Umbilical cord (tissue), 2 donors: ENCODE results near the gene BABAM2. TPM values are rescaled to one million over a fixed set of nuclear protein-coding genes. Genes with fewer than 3 reads are reported as not detected.
"Not testable (repeated sequence)": the region's sequence is repeated elsewhere in the genome, so short reads cannot be mapped to it uniquely, and the experiment has no call there.

ENCODE experiments used
- DNase-seq: peaks from one replicate; pipeline ENCODE4 v3.0.0-alpha.2; 2015; ENCODE audit warnings: low spot score
- total RNA-seq: library from RNA; depleted of rRNA; stranded (reverse); fragments of >200 nt; gene quantifications from one replicate; pipeline ENCODE4 v1.2.3, GENCODE V29; 2014; ENCODE audit warnings: low replicate concordance; ENCODE audit not compliant: insufficient read depth

The BABAM2 gene
- total RNA-seq, 1 donor from 2014 or later, result 38.5 TPM

DNA sequence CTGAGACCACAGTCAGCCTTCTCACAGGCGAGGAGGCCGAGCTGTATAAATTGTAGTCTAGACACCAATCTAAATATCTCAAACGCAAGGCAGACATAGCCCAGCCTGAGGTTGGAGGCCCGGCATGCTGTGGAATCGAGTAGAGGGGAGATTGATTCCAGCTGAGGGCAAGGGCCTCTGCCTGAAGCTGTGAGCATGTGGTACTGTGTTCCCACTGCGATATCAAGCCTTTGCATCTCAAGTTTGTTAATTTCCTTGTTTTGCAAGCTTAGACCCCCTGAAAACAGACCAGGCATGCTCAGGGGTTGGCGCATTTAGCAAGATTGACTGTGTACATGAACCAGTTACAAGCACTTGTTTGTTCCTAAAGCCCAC, 437.0 kb downstream of the BABAM2 start:
- DNase-seq, result no peak

DNA sequence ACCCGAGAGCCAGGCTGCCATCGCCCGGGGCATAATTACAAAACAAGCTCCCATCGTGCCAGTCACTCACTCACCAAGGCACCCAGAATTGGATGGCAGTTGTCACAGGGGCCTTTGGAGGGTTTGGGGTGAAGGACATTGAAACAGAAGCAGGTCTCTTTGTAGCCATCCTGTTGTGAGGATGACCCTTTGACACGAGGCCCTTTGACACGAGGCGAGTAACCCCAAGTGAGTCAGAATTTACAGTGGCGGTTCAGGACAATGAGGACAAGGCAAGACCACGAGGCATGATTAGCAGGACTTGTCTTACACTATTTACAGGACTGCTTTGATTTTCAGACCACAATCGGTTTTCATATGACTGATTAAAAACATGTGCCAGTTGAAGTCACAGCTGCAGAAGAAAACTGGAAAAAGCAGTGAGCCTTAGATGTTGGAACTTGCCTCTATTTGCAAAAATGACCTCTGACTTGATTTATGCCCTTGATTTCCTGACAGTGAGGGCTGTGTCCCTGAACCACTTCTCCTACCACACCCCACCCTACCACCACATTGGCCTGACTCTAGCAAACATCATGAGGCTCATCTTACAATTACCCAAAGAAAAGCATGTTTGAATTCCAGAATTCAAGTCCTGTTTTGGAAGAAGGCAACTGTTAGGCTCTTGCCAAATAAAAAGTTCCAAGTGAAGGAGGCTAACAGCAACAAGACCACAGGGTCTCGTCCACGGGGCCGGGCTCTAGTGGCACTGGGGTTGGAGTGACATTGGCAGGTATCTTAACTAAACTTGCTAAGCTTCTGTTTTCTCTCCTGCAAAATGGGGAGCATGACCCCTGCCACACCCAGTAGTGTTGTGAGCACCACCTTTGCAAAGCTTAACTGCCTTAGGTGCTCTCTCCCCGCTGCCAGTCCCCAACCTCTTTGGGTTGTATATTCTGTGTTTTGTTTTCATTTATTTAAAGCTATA, 437.7 kb downstream of the BABAM2 start:
- no peak for DNase-seq

DNA sequence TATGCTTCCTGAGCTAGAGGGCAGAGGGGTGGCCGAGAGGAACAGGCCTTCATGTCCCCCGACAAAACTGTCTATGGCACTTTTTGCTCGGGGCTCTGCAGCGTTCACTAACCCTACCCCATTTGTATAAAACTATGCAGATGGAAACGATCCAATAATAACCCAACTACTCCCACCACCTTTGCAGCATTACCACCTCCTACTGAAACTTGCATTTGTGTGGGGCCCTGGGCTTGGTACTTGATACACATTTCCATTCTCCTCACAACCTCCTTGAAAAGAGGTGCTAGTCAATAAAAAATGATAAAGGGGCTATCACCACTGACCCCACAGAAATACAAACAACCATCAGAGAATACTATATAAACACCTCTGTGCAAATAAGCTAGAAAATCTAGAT, 438.7 kb downstream of the BABAM2 start:
- no peak for DNase-seq

DNA sequence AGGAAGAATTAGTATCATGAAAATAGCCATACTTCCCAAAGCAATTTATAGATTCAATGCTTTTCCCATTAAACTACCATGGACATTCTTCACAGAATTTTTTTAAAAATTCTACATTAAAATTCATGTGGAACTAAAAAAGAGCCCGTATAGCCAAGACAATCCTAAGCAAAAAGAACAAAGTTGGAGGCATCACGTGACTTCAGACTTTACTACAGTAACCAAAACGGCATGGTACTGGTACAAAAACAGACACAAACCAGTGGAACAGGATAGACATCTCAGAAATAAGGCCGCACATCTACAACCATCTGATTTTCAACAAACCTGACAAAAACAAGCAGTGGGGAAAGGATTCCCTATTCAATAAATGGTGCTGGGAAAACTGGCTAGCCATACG, 440.2 kb downstream of the BABAM2 start:
- not testable (repeated sequence) for DNase-seq

DNA sequence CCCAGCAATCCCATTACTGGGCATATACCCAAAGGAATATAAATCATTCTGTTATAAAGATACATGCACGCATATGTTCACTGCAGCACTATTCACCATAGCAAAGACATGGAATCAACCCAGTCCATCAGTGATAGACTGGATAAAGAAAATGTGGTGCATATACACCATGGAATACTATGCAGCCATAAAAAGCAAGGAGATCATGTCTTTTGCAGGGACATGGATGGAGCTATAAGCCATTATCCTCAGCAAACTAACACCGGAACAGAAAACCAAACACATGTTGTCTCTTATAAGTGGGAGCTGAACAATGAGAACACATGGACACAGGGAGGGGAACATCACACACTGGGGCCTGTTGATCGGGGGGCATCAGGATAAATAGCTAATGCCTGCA, 441.3 kb downstream of the BABAM2 start:
- not testable (repeated sequence) for DNase-seq

DNA sequence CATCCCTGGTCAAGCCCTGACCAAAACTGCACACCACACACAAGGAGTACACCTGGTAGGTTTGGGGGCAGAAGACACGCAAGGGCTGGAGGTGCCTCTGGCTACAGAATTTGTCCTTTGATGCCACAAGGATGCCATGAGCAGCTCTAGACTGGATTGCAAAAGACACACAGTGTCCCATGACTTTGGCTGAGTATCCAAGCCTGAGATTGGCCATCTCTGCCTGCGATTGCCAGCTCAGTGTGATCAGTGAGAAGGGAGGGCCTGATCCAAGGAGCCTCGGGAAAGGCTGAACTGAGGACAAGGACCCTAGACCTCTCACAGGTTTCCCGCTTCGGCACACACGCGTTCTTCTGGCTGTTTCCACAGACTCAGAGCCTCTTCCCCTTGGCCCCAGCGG, 442.2 kb downstream of the BABAM2 start:
- DNase-seq, result no peak

DNA sequence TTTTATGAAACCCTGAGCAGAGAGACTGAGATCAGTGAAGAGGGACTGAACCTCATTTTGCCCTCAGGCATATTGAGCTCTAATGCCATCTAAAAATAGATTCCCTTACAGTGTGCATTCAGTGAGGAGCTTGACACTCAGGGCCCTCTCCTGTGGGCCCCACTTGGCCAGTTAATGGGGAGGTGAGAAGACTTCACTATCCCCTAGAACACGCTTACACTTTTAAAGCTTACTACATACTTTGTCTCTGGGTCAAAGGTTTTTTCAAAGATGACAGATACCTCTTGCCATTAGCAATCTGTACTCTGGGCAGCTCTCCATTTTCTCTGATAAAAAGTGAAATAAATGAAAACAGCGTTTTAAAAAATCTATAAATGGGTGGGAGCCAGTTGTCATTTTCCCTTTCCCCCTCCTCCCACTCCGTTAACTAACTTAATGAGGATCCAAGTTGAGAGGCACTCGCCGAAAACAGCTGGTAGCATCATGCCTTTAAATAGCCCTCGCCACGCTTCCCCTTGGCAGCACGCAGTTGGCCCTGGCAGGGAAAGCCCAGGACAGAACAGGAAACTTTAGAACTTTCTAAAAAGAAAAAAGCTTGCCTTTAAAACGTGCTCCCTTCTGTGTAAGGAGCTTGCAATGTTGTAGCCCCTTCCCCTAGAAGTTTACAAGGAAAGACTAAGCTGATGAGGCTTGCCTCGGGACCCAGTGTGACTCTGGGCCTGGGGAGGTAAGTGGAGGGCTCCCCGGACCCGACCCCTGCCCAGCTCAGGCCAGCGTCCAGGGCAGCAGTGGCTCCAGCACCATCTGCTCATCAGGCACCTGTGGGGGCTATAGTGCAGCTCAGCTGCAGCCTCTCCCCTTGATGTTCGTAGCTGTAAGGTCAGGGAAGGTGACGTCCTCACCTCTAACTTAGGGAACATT, 443.3 kb downstream of the BABAM2 start:
- DNase-seq, result no peak

DNA sequence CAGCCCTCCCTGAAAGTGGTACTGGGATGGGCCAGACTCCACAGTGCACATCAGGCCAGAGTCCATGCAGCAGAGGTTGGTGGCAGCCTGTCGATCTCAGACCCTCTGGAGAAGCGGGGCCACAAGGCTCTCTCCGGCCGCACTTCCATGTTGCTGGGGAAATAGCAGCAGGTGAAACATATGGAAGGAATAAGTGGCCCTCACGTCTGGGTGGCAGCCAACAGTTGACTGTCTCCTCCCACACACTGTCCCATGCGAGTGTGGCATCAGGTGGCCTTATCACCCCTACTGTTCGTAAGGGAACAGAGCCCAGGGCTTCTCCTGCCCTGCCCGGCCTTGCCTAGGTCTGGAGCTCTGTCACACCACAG, 444.0 kb downstream of the BABAM2 start:
- no peak for DNase-seq

DNA sequence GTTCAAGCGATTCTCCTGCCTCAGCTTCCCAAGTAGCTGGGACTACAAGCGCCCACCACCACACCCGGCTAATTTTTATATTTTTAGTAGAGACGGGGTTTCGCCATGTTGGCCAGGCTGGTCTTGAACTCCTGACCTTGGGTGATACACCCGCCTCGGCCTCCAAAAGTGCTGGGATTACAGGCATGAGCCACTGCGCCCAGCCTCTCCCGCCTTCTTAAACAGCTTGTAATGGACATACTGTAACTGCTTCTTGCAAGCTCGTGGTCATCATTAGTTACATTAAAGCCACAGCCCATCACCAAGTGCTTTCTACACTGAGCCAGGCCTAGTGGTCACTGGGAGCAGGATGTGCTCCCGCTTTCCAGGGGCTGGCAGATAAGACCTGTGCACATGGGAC, 444.7 kb downstream of the BABAM2 start:
- DNase-seq, result not testable (repeated sequence)

DNA sequence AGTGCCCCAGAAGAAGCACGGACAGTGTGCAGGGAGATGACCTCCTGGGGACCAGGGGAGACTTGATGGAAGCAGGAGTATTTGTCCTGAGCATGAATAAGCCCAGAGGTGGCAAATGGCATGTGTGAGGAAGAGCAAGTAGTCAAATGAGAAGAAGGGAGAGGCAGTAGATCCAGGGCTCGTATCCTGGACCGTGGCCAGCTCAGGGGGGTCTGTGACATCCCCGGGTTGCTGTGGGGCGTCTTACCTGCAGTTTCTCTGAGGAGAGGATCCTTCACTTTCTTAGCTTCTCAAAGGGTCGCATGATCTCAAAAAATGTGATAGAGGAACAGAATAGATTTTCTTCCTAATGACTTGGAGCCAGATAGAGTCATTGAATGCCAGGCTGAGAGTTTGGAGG, 445.1 kb downstream of the BABAM2 start:
- no peak for DNase-seq

DNA sequence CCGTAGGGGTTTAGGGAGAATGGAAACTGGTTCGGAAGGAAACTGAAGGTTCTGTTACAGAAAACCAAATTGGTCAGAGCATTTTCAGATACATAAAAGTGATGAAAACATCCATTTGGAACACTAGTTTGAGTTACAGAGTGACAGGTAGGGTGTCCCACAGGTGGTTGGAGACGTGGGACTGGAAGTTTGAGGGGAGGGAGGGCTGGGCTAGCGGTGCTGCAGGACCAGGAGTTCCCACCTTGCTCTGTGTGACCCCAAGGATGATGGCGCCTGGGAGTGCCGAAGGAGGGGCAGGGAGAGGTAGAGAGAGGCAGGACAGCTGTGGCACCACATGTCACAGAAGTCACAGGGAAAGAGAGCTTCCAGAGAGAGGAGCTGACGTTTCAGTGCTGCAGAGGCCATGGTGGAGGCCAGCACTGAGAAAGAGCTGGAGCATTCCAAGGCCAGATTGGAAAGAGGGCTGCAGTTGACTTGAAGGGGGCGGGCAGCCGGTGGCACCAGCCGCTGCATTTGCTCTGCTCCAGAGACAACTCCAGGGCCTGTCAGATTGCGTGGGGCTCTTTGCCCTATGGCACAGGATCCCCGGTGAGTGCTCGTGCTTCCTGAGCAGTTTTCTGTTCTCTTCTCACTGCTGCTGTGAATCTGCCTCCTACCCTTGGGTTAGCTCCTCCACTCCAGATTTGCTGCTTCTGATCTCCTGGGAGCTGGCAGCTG, 445.9 kb downstream of the BABAM2 start:
- no peak for DNase-seq

DNA sequence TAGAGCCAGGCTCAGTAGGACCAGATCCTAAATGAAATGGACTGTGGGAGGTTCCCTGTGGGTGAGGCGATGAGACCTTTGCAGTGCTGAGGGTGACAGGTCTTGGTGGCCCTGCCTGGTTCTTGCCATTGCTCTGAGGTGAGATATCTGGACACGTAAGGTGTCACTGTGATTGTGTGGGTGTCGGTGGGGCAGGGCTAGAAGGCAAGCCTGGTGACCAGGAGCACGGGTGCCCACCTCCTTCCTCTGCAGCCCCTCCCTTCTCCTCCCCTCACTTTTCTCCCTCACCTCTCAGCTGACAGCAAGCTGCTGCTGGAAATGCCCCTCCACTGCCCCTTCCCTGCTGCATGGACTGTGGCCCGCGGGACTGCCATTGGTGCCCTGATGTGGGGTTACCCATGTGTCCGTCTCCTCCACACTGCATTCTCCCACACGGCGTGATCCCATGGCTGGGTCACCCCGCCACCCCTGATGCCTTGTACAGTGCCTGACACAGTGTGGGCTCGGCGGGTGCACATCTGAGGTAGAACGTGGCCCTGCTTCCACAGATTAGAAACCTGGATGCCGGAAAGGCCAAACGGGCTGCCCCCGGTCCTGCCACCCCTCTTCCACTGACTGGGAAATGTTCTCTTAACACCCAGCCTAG, 446.6 kb downstream of the BABAM2 start:
- DNase-seq, result no peak

DNA sequence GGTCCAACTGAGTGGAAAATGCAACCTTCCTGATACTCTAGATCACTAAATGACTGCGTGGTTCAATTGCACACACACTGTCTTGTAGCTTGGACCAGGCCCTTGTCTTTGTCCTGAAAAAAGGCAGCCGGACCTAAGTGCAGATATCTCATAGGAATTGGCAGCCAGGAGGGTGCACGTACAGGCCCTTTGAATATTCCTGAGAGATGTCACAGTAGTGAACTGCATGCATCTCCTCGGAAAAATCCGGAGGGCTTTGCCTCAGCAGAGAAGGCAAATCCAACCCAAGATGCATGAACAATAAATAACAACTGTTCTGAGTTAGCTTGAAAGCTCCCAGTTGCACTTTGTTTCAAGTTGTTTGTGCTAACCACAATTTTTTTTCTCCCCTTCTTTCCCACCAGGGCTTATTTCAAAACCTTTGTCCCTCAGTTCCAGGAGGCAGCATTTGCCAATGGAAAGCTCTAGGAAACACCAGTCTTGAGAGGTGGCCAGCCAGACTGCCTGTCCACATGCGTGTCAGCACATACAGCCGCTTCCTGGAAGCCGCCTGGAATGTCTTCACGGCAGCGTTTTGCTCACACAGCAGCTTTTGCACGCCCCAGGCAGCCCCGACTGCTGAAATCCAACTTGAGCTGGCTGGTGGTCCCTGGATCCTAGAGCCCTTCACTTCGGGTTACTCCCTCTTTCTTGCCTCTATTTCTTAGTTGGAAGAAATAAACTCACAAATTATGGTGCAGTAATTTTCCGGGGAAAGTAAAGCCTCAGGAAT, 447.7 kb downstream of the BABAM2 start:
- DNase-seq, result peak; percentile 95

DNA sequence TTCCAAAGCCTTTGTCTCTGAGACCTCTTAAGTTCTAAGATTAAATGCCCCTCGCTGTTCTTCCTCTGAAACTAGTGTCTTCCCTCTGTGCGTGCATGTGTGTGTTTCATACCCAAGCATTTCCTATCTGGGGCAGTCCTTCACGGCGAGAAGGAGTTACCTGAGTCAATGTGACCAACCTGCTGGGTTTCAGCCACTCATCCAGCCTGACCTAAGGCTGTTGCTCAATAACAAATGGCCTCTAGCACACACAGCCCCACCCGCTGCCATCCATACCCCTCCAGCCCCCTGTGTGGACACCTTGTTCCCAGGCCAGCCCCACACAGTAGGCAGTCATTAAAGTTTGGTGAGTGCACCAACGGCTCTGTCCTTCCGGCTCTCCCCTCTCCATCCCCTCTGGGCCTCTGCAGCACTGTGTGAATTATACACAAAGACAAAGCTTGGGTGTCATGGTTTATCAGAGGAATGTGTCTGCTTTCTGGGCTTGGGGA, 448.3 kb downstream of the BABAM2 start:
- DNase-seq, result no peak

DNA sequence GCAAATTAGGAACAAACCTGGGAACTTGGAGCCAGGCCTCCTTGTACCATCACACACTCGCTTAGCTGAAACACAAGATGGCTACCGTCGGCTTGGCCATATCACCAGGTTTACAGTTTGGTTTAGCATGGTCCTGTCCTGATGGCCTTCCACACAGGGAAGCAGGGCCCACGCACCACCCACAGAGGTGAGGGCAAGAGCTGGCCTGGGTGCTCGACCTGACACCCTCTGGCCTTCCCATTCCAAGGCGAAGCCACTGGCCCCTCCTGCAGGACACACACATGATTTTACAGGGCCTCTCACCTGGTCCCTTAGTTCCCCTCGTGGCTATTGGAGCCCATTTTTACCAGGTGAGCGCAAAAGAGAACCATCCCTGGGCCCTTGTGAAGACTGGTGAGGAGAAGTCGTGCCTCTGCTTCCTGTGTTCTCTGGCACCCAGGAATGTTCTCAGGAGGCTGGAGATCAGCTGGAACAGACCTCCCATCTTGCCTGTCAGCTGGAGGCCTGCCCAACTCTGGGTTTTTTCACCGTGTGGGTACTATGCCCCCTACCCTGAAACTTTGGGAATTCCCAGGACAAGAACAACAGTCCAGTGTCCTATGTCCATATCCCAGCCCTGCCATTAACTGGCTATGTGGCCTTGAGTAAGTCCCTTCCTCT, 449.1 kb downstream of the BABAM2 start:
- DNase-seq, result no peak

DNA sequence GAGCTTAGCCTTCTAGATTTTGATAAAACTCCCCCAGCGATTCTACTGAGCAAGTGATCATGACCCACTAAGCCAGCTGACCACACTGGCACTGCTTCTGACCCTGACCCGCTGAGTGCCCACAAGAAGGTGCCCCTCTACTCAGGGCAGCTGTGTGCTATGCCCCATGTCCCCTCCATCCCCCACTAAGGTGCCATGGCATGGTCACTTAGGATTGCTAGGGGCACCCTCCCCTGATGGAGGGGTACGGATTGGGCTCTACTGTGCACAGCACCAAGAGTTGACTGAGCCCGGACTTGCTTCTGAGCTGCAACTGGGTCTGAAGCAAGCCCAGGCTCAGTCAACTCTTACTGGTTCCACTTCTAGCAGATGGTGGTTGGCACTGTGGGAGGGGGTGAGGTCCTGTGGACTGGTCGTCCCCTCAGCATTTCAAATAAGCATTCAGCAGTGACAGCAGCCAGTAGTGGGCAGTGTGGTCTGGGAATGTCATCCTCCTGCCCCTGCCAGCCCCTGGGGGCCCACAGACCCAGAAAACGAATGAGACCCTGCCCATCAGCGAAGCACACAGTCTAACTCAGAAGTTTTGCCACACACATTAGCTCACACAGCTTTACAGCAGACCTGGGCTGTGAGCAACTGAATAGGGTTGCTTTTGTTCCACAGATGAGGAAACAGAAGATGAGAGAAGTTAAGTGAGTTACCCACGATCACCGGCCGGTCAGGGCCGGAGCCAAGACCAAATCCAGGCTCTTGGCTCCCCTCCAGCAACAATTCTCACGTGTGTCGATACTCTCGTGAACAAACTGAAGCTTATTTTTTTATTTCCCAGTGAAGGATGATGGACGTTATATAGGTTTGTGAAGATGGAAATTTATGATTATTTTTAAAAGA, 450.0 kb downstream of the BABAM2 start:
- no peak for DNase-seq

DNA sequence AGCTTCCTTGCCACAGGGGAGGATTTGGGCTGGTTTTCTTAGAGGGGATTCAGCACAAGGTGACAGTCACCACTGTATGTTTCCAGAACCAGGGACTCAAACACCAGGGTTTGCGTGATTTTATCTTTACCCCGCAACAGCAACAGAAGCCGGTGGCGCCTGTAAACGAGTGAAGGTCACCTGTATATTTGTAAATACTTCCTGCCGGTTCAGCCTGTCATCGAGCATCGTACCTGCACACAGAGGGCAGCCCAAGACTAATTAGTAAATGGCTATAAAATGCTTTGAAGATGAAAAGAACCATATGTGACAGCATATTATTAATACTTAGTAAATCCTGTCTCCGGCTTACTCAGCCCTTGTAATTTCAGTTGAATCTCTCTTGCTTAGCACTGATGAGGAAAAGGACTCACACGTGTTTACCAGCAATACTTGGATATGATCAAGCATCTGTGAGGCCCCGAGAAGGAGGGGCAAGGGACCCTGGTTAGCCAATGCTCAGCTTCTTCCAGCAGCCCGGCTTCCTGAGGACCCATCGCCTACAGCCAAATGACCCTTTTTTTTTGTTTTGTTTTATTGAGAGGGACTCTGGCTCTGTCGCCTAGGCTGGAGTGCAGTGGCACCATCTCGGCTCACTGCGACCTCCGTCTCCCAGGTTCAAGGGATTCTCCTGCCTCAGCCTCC, 450.8 kb downstream of the BABAM2 start:
- DNase-seq, result no peak
